Breast epithelium (tissue), 3 donors: Measurements from ENCODE around the gene ARL2.

Experiments
- POLR2AphosphoS5 ChIP-seq, 3 donors: sonication (generic); formaldehyde crosslinking; IDR thresholded peaks; one replicate each; pipeline ENCODE4 v1.6.1; 2017; ENCODE audit warnings: antibody characterized with exemption in 3 of 3
- TF ChIP-seq, protein P1 (sequence below), 3 donors: fragments of 450-650 bp; IDR thresholded peaks; one replicate each; pipeline ENCODE4 v1.5.1; 2016 to 2017; ENCODE audit warnings: antibody characterized with exemption in 3 of 3, mild to moderate bottlenecking in 3 of 3, moderate library complexity in 3 of 3

DNA sequence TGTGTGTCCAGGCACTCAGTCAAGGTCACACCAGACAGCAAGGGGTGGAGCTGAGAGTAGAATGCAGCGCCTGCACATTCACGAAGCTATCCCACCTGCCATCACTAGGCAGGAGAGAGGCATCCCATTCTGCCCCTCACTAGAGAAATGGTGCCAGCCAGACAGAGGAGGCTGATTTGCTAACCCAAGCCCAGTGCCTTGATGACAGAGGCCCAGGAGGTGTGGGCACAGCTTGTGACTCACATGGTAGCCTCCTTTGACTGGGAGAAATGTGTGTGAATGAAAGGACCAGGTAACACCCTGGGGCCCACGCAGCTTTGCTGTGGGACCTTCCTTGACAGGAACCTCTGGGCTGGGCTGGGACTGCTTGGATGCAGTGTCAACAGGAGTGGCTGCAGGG is 49.6 kb downstream of the ARL2 start:
- TF ChIP-seq, protein P1, sequence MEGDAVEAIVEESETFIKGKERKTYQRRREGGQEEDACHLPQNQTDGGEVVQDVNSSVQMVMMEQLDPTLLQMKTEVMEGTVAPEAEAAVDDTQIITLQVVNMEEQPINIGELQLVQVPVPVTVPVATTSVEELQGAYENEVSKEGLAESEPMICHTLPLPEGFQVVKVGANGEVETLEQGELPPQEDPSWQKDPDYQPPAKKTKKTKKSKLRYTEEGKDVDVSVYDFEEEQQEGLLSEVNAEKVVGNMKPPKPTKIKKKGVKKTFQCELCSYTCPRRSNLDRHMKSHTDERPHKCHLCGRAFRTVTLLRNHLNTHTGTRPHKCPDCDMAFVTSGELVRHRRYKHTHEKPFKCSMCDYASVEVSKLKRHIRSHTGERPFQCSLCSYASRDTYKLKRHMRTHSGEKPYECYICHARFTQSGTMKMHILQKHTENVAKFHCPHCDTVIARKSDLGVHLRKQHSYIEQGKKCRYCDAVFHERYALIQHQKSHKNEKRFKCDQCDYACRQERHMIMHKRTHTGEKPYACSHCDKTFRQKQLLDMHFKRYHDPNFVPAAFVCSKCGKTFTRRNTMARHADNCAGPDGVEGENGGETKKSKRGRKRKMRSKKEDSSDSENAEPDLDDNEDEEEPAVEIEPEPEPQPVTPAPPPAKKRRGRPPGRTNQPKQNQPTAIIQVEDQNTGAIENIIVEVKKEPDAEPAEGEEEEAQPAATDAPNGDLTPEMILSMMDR (IDR thresholded peaks at IDR 0.05), result no peak
- TF ChIP-seq POLR2AphosphoS5 (IDR thresholded peaks at IDR 0.05), result no peak
